Medulla oblongata (tissue), 1 donor: Measurements from ENCODE around the gene NIPAL3.

Experiments used
- DNase-seq: peaks from one replicate; pipeline ENCODE4 v3.0.0-alpha.2; 2015; ENCODE audit errors: extremely low spot score

NIPAL3 gene

GRCh38 chr1:24390924-24391782 lies 24.4 kb upstream of the NIPAL3 start:
- peak; percentile 95 for DNase-seq

GRCh38 chr1:24391882-24392603 lies 23.6 kb upstream of the NIPAL3 start:
- DNase-seq: peak; percentile 84

GRCh38 chr1:24392604-24392946 lies 23.0 kb upstream of the NIPAL3 start:
- no peak for DNase-seq

GRCh38 chr1:24392982-24393650 lies 22.5 kb upstream of the NIPAL3 start:
- DNase-seq: no peak

- no peak for DNase-seq
Observed at GRCh38 chr1:24393892-24394291, 21.7 kb upstream of the NIPAL3 start.

- no peak for DNase-seq
Observed at GRCh38 chr1:24400065-24400464, 15.5 kb upstream of the NIPAL3 start.

GRCh38 chr1:24403806-24404205 lies 11.8 kb upstream of the NIPAL3 start:
- peak; percentile 67 for DNase-seq

- DNase-seq: no peak
Observed at GRCh38 chr1:24406788-24407187, 8.8 kb upstream of the NIPAL3 start.

- DNase-seq: no peak
Observed at GRCh38 chr1:24409535-24409934, 6.1 kb upstream of the NIPAL3 start.

- no peak for DNase-seq
Observed at GRCh38 chr1:24410750-24411149, 4.9 kb upstream of the NIPAL3 start.

- DNase-seq: no peak
Observed at GRCh38 chr1:24411963-24412362, 3.6 kb upstream of the NIPAL3 start.

- DNase-seq: no peak
Observed at GRCh38 chr1:24412408-24412807, 3.2 kb upstream of the NIPAL3 start.

GRCh38 chr1:24413350-24414163 lies 2.0 kb upstream of the NIPAL3 start, which contains the start of gene STPG1:
Gene STPG1, minus strand, starts transcription at chr1:24413782. Its CDS starts 12,394 bp downstream, at chr1:24401388.
- DNase-seq: peak; percentile 94

- DNase-seq: no peak
Observed at GRCh38 chr1:24414775-24415333, 748 bp upstream of the NIPAL3 start.

- no peak for DNase-seq
Observed at GRCh38 chr1:24415910-24416665, 486 bp downstream of the NIPAL3 start.

- no peak for DNase-seq
Observed at GRCh38 chr1:24416666-24417391, 1.2 kb downstream of the NIPAL3 start.

- no peak for DNase-seq
Observed at GRCh38 chr1:24417681-24418080, 2.1 kb downstream of the NIPAL3 start.

GRCh38 chr1:24418898-24419628 lies 3.5 kb downstream of the NIPAL3 start:
- peak; percentile 82 for DNase-seq

GRCh38 chr1:24420547-24420946 lies 4.9 kb downstream of the NIPAL3 start:
- DNase-seq: no peak
